Hair follicle dermal papilla cell (primary cell): ENCODE measurements around the gene POT1. TPM values are rescaled to one million over a fixed set of nuclear protein-coding genes. Genes with fewer than 3 reads are reported as not detected.

Source experiments
- total RNA-seq: library from RNA; depleted of rRNA; stranded (reverse); fragments of >200 nt; gene quantifications from 2 replicates; pipeline ENCODE4 v1.2.3, GENCODE V29; 2012

POT1 gene, protein sequence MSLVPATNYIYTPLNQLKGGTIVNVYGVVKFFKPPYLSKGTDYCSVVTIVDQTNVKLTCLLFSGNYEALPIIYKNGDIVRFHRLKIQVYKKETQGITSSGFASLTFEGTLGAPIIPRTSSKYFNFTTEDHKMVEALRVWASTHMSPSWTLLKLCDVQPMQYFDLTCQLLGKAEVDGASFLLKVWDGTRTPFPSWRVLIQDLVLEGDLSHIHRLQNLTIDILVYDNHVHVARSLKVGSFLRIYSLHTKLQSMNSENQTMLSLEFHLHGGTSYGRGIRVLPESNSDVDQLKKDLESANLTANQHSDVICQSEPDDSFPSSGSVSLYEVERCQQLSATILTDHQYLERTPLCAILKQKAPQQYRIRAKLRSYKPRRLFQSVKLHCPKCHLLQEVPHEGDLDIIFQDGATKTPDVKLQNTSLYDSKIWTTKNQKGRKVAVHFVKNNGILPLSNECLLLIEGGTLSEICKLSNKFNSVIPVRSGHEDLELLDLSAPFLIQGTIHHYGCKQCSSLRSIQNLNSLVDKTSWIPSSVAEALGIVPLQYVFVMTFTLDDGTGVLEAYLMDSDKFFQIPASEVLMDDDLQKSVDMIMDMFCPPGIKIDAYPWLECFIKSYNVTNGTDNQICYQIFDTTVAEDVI
- 20.4 and 26.5 TPM in 2 replicates for total RNA-seq

DNA sequence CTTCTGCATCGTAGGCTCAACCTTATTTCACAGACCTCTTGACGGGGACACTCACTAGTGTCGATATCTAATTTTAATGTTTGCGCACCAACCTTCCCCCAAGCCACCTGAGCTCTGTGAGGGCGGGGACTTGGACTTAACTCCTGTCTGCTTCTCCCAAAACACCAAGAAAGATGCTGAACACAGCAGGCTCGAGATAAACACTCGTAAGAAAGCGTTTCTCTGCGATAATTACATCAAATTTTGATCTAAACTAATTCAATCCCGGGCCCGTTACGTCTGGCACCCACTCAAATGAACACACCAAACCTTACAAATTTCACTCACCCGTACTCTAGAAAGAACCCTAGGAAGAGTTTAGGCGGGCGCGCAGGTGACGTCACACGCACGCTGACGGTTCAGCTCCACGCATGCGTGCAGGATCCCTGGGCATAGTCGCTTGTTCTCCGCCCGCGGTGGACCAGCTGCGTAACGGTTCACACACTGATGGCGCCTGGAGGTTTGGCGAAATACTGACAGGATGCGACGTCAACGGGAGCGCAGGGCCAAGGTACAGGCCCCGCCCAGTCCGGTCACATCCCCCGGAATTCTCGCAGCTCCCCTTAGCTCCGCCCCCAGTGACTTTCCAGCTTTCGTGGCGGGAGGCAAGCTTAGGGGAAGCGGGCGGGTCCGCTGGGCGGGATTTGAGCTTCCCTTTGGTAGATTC, at the start of gene POT1:
TSS of gene POT1 (minus strand) at position 359 of the 706 bp plus-strand sequence. CDS start 32,652 bp downstream, outside the sequence.

Other genes with a start within 250 kb of the POT1 start
- gene GPR37, start 164.0 kb downstream of the POT1 start, total RNA-seq: 0.73 and 1.5 TPM in 2 replicates